HG02970 (cell line): ENCODE measurements around the gene ASB16.
"Not testable (repeated sequence)": the region's sequence is repeated elsewhere in the genome, so short reads cannot be mapped to it uniquely, and the experiment has no call there.

Experiments used
- ATAC-seq: cut with Tn5 transposase; IDR thresholded peaks from one replicate; pipeline ENCODE4 v1.9.1; 2021; ENCODE audit warnings: mild to moderate bottlenecking, moderate library complexity, moderate number of reproducible peaks; ENCODE audit not compliant: unreplicated experiment, low FRiP score

ASB16 gene

GRCh38 chr17:44170499-44171201 is at the start of gene ASB16:
Gene ASB16 (plus strand): TSS chr17:44170704. CDS start chr17:44170790, 86 bp downstream.
- no peak for ATAC-seq

GRCh38 chr17:44120851-44121605 is 49.5 kb upstream of the ASB16 start:
- ATAC-seq: no peak

GRCh38 chr17:44121997-44122815 is 48.3 kb upstream of the ASB16 start:
- no peak for ATAC-seq

- peak; percentile 10 for ATAC-seq
These were observed 47.6 kb upstream of the ASB16 start for GRCh38 chr17:44122816-44123355.

- ATAC-seq: peak; percentile 88
These were observed 47.0 kb upstream of the ASB16 start, which contains the start of gene HDAC5 for GRCh38 chr17:44123356-44124117. Gene HDAC5 (minus strand): TSS chr17:44123641. CDS start chr17:44117515, 6,126 bp downstream.

GRCh38 chr17:44124118-44124438 is 46.4 kb upstream of the ASB16 start:
- ATAC-seq: no peak

GRCh38 chr17:44128383-44128782 is 42.1 kb upstream of the ASB16 start:
- no peak for ATAC-seq

- no peak for ATAC-seq
These were observed 39.7 kb upstream of the ASB16 start for GRCh38 chr17:44130693-44131349.

GRCh38 chr17:44131372-44131771 is 39.1 kb upstream of the ASB16 start:
- not testable (repeated sequence) for ATAC-seq

- ATAC-seq: no peak
These were observed 38.2 kb upstream of the ASB16 start for GRCh38 chr17:44132275-44132821.

- ATAC-seq: no peak
These were observed 36.5 kb upstream of the ASB16 start for GRCh38 chr17:44133918-44134476.

GRCh38 chr17:44134752-44135568 is 35.5 kb upstream of the ASB16 start:
- ATAC-seq: no peak

GRCh38 chr17:44137891-44138709 is 32.4 kb upstream of the ASB16 start:
- no peak for ATAC-seq

- not testable (repeated sequence) for ATAC-seq
These were observed 26.6 kb upstream of the ASB16 start for GRCh38 chr17:44143921-44144320.

GRCh38 chr17:44144966-44145739 is 25.4 kb upstream of the ASB16 start:
- ATAC-seq: no peak
